HG03432 (cell line): ENCODE data around the gene VAMP4.
"Not testable (repeated sequence)": the region's sequence is repeated elsewhere in the genome, so short reads cannot be mapped to it uniquely, and the experiment has no call there.

Experiments
- ATAC-seq: cut with Tn5 transposase; IDR thresholded peaks from one replicate; pipeline ENCODE4 v1.9.1; 2021; ENCODE audit warnings: mild to moderate bottlenecking, moderate library complexity; ENCODE audit not compliant: unreplicated experiment

Gene VAMP4

DNA sequence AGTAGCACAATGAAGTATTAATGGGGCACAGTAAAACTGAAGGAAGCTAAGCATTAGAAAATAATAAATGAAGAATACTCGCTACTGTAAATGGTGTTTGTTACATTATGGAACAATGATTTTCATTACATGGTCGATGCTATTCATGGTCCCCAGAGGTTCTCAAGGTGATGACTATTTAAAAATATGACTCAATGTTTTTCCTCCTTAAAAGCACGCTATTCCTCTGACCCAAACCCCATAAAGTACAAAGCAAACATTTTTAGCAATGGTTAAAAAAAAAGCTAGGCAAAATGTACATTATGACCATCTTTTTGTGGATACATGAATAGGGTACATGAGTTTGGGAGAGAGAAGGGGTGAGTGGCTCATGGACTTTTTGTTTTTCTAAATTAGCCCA is 34.3 kb downstream of the VAMP4 start:
- no peak for ATAC-seq

DNA sequence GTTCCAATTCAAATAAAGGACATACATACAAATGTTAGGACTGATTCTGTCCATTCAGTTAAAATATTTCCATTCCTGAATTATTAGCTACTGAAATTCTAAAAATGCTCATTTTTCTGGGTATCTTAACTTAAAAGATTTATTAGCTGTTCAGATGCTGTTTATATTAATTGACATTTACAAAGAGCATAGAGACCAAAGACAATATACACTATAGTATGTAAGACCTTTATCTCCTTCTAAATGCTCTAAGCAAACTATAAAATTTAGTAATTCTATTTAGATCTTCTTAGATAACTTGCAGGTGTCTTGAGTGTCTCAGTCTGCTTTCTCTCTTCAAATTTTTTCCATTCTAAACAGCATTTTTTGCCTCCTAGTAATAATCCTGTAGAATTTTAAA is 39.3 kb downstream of the VAMP4 start:
- ATAC-seq, result no peak

DNA sequence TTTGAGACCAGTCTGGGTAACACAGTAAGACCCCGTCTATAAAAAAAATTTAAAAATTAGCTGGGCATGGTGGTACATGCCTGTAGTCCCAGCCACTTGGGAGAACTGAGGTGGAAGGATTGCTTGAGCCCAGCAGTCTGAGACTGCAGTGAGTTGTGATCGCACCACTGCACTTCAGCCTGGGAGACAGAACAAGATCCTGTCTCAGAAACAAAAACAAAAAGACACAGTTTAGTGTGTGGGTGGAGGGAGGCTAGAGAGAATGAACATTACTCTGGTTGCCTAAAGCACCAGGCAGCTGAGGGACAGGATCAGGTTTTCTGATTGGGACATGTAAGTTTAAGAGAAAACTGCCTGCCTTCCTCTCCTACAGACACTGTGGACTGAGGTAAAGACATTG is 42.3 kb downstream of the VAMP4 start:
- no peak for ATAC-seq

DNA sequence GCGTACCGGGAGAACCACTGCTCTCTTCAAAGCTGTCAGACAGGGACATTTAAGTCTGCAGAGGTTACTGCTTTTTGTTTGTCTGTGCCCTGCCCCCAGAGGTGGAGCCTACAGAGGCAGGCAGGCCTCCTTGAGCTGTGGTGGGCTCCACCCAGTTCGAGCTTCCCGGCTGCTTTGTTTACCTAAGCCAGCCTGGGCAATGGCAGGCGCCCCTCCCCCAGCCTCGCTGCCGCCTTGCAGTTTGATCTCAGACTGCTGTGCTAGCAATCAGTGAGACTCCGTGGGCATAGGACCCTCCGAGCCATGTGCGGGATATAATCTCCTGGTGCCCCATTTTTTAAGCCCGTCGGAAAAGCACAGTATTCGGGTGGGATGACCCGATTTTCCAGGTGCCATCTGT is 46.1 kb downstream of the VAMP4 start:
- not testable (repeated sequence) for ATAC-seq

DNA sequence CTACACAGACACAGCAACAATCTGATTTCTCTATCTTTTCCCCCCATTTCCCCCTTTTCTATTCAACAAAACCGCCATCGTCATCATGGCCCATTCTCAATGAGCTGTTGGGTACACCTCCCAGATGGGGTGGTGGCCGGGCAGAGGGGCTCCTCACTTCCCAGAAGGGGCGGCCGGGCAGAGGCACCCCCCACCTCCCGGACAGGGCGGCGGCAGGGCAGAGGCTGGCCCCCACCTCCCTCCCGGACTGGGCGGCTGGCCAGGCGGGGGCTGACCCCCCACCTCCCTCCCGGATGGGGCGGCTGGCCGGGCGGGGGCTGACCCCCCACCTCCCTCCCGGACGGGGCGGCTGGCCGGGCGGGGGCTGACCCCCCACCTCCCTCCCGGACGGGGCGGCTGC is 48.3 kb downstream of the VAMP4 start:
- ATAC-seq, result not testable (repeated sequence)

DNA sequence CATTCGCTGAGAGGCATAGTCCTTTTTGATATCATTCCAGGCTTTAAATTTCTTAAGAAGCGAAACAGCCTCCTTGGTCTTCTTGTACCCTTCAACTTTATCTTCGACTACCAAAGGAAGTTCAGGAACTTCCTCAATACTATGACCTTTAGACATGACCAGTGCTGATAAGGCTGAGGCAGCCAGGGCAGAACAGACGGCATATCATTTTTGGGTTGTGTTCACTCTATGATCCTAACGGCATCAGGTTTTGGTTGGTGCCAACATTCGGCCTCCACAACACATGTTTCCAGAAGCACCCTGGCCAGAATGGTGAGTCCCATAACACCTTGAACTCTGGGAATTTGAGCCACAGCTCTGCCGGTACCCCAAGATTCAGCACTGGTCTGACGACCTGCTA is 58.0 kb downstream of the VAMP4 start:
- no peak for ATAC-seq

DNA sequence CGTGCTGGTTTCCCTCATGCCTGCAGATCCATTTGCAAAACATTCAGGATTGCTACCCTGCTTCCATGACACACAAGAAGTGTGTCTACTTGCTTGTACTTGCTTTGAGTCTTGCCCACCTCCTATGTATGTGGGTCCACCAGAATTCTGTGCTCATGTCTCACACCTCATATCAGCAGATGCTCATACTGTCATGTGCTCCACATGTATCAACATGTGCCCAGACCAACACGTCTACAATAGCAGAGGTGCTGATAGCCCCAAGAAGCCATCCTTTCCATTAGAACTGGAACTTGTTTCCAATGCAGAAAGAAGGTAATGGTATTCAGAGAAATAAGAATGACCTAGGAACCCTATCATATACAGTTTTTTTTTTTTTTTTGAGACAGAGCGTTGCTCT is 61.5 kb downstream of the VAMP4 start:
- ATAC-seq, result no peak

DNA sequence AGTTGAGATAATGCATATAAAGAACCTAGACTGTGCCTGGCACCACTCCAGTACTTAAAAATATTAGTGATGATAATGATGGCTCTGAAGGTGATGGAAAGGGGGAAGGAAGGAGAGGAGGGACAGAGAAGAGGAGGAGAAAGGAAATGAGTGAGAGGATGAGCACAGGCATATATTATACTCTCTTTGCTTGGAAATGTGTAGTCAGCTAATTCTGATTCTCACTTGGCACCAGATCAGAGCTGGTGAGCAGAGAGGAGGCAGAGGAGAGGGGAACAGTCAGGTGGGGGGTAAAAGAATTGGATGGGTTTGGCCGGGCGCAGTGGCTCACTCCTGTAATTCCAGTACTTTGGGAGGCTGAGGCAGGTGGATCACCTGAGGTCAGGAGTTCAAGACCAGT is 65.0 kb downstream of the VAMP4 start:
- ATAC-seq, result no peak

DNA sequence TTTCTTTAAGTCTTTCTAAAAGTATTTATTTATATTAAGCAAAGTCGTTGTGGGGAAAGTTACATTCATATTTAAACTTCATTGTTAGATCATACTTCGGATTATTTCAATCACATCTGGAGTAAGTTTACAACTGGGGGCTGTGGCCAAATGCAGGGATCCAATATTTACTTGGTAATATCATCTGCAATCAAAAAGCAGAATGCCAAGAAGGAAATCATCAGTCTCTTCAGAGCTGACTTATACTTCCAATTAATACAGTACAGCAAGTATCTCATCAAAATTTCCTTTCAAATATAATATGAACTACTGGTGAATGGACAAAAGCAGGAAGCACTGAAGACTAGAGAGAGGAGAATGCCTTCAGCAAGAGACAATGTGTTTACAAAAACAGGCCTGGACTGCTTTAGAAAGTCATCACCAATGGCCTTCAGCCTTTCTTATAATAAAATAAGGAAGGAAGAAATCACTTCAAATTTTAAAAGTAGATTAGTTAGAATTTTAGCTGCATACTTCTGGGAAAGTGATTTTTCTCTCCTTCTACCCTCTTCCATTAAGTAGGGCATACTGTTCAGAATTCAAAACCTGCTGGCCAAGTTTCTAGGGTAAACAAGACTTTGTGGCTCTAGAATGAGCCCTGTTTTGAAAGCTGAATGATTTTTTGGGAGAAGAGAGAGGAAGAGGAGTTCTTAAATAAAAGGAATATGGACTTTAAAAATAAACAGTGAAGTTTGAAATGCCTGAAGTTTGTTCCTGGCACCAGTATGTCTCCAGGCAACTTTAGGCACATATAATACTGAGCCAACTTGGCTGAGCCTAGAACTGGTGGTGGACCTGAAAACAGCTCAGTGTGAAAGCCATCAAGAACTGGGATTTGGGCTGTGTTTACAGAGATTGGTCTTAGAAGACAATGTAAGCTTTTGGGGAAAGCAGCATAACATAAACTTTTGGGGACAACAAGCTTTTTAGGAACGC is 67.1 kb downstream of the VAMP4 start:
- ATAC-seq, result no peak

DNA sequence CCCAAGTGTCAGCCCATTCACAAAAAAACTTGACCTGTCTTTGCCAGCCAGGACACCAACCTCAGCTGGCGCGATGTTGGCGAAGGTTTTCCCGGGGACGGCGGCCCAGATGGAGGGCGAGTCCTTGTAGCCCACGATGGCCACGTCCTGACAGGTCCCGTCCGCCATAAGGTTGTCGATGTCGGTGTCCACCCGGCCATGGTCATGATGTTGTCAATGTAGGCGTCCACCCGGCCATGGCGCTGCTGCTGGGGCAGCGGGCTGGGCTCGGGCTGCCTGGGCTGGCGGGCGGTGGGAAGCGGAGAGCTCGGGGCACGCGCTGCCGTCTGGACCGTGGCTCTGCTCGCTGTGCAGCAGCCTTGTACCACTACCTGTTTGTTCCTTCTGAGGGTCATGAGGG is 71.1 kb downstream of the VAMP4 start:
- ATAC-seq, result no peak

DNA sequence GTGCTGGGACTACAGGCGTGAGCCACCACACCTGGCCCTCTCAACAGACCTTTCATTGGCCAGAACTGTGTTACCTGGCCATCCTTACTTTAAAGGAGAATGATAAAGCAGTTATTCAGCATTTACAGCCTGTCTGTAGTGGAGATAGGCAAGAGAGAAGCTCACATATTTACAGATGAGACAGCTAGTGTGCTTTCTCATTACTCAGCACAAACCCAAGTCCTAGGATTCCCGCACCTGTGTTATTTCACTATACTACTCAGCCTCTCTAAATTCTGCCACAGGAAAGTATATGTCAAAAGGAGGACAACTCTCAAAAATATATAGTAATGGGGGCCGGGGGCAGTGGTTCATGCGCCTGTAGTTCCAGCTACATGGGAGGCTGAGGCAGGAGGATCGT is 73.5 kb downstream of the VAMP4 start:
- ATAC-seq, result no peak

DNA sequence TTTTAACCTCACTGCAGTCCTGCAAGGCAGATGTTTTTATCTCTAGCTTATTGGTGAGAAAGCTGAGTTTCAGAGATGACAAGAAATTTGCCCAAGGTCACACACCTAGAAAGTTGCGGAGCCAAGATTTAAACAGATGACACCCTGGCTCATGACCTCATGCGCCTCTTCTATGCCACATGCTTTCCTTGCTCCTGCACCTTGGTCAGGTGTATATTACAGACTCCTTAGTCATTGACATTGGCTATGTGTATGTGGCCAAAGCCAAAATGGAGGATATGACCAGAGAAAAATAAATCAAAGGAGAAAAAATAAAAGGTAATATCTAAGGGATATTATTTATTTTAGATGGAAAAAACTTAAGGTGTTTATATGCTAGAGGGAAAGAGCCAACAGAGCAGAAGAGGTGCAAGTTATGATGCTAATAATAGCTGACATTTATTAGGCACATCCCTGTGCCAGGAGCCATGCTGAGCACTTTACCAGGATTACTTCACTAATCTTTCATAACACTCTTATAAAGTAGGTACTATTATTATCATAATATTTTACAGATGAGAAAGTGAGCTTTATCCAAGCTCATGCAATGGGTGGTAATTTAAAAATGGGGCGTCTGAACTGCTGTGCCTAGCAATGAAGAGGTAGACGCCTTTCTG is 75.6 kb downstream of the VAMP4 start:
- ATAC-seq, result no peak

DNA sequence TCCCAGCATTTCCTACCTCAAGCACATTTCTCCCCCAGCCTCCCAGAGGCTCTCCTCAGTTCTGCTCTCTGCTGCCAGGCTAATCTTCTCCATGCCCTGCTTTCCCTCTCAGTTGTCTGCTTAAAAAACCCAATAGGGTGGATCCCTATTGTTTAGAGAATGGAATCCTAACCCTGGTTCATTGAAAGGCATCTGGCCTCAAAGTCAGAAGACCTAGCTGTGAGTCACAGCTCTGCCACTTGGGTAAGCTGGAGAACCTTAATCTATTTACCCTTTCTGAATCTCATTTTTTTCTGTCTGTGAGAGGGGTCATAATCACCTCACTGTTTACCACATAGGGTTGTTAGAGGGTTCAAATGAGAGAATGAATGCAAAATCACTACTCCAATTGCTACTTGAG is 76.9 kb downstream of the VAMP4 start:
- ATAC-seq, result no peak

DNA sequence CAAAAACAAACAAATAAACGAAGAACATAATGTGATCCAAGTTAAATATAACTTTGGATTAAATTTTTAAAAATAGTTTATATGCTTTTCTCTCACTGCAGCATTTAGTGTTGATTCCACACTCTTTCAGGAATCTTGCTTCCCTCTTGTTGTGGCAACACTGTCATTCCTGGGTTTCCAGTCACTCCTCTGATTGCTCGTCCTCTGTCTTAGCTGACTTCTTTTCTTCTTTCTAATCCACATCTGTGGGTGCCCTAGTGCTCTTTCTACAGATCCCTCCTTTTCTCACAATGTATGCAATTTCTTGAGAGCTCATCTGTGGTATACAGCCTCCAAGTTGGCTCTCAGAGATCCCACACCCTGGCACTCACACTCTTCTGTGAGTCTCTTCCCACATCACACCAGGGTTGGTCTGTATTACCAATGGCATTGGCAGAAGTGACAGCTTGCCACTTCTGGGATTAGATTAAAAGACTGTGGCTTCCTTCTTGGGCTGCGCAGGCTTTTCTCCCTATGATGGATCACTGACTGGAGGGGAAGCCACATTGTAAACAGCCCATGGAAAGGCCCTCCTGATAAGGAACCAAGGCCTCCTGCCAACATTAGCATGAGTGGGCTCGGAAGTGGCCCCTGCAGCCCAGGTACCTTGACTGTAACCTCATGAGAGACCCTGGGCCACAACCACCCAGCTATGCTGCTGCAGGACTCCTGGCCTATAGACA is 77.8 kb downstream of the VAMP4 start:
- ATAC-seq, result no peak

DNA sequence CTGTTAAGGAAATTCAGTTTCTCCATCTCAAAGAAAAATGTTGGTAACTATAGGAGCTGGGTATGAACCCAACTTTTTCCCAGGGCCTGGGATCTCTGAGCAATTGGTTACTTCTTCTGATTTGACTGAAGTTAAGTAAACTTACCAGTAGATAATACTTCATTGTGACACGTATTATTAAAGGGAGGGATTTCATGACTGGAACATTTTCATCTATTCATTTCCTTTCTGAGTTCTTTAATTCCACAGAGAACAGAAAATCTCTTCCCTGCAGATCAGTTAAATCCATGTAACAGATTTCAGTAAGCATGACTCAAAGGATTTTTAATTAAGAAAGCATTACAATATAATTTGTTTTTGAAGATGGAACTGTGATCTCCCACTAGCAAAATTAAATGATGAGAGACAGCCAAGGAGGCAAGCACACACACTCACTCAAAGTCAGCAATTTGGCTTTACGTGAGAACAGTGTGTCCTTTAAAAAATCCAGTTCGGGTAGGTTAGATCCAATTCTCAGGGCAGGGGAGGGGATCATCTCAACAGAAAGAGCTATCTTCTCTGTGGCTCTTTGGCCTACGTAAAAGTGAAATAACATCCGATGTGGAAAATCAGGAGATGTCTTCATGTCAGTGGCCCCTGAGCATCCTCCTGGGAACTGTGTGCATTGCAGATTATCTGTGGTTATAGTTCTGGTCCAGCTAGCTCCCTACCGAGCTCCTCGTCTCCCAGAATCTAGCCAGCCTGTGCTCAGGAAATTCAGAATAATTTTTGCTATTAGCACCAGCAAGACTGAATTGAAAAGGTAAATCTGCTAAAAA is 78.6 kb downstream of the VAMP4 start:
- ATAC-seq, result no peak

DNA sequence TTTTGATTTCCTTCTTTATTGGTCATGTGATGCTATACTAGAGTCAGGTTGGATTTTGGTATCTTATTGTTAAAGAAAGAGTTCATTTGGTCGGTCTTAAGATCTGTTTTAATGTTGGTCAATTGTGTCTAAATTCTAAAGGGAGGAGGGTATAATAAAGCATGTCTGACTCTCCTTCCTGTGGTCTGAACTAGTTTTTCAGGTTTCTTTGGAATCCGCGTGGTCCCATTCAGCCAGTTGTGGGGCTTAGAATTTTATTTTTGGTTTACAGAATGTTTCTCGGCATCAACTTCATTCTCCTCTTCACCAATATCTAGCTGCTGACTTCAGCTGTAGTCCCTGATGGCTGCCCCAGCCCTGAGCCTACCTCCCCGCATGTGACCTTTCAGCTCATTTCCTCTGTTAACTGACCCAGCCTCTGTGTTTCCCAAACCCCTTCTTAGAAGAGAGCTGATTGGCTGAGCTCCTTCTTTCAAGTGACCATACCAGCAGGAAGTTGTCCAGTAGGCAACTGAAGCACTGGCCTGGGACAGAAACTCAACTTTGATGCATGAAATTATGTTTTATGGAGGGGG is 80.7 kb downstream of the VAMP4 start:
- no peak for ATAC-seq

DNA sequence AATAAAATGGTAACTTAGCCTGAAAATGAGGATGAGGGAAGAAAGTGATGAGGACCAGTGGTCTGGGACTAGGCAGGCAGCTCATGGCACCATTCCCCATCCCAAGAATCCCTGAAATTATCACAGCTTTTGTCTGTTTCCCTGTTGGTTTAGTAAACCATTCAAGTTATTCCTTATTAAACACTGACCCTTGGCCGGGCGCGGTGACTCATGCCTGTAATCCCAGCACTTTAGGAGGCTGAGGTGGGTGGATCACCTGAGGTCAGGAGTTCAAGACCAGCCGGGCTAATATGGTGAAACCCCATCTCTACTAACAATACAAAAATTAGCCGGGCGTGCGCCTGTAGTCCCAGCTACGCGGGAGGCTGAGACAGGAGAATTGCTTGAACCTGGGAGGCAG is 85.7 kb downstream of the VAMP4 start:
- ATAC-seq, result not testable (repeated sequence)

DNA sequence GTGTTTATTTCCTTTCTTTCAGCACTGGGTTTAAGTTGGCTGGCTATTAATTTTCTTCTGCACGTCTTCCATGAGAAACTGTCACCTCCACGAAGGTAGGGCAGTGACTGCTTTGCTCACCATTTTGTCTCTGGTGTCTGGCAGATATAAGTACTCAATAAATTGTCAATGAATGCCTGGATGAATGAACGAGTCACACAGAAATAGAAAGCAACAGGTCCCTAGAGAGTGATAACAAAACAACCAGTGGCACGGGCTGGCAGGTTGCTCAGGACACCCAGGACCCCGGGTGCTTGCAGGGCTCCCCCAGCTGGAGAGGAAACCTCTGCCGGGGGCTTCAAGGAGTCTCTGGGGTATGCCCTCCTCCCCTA is 86.1 kb downstream of the VAMP4 start:
- ATAC-seq, result peak; percentile 23

DNA sequence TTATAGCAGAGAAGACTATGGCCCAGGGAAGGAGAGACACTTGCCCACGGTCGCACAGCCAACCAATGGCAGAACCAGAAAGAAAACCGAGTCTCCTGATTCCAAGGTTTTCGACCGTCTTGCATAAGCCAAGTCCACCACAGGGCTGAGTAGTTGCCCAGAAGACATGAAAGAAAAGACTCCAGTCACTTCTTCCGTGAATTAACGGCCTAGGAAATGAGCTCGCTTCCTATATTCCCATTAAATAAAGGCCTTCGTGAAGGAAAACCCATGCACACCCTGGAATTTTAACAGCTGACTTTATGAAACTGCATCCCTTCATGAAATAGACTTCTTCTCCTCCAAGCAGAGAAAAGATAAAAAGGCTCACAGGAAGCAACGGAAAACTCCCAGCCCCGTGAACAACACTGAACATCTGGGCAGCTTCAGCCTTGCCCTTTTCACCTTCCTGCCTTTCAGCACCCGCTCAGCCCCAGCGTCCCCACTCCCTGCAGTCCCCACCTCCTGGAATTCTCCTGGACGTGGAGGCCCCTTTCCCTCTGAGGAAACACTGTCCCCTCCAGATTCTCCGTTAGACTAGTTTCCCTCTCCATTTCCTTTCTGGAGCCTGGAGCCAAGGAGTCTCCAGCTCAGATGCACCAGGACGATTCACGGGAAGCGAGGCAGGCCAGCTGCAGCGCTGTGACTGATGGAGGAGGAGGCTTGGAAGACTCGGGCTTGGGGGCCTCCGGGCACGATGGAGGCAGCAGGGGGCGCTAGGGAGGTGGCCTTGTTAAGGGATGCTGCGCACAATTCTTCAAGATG is 86.7 kb downstream of the VAMP4 start:
- peak; percentile 86 for ATAC-seq
